Erythroblast (primary cell): ENCODE data around the gene ULK4.

Experiments used
- GATA1 ChIP-seq: IDR thresholded peaks from 2 replicates; pipeline ENCODE4 v1.6.1; 2011; ENCODE audit warnings: low read depth, mild to moderate bottlenecking, control low read depth, low read length, moderate library complexity
- POLR2A ChIP-seq: IDR thresholded peaks from 2 replicates; pipeline ENCODE4 v1.6.1; 2011; ENCODE audit warnings: mild to moderate bottlenecking, low read length

DNA sequence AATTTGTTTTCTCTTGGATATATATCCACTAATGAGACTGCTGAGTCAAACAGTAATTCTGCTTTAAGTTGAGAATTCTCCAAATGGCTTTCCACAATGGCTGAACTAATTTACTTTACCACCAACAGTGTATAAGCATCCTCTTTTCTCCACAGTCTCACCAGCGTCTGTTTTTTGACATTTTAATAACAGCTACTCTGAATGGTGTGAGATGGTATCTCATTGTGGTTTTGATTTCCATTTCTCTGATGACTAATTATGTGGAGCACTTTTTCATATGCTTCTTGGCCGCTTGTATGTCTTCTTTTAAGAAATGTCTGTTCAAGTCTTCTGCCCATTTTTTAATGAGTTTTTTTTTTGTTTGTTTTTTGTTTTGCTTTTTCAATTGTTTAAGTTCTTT lies 556.4 kb downstream of the ULK4 start:
- TF ChIP-seq POLR2A (no peak), GATA1 (no peak)
